Measurements from ENCODE around the gene SLC38A1. TPM values are rescaled to one million over a fixed set of nuclear protein-coding genes. Genes with fewer than 3 reads are reported as not detected.
A peak's percentile ranks its signal among the peaks of the same experiment; 100 is the strongest.

SLC38A1 gene
- total and polyA plus RNA-seq, 11 donors = 41.5 to 250 (median 157) TPM

DNA sequence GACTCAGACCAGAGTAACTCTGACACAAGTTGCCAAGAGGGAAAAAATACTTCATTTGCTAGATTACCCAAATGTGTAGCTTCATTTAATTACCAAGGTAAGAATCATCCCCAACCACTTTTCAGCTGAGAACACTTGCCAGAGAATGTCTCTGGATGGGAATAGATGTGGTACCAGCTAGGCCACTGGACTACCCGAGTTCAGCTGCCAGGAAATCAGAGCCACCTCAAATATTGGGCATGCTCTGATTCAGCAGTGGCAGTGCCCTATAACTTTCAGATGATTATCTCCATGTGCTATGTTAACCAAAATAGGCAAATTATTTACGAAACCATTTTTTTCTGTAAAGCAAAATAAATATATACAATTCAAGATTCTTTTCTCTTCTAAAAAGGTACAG lies 80.7 kb downstream of the SLC38A1 start:
- ATAC-seq (no peak), DNase-seq (no peak)
- Histone ChIP-seq H3K27me3 (no peaks in the 10 kb centered on the region), H3K4me3 (no peak overlapping the region), H3K36me3 (peaks cover 0 to under 1% (median 0%) of the 10 kb centered on the region in 9 donors), H3K27ac (peak overlapping the region in 1 of 12 donors; percentile 53), H3K4me1 (peaks cover 0 to 16% (median 11%) of the 10 kb centered on the region in 12 donors), H3K9me3 (peaks cover 0 to 6% (median 0%) of the 10 kb centered on the region in 12 donors)
- 75 to 84% (median 79%) methylated on average over 2 of the region's 2 CpGs for WGBS, 4 donors
- intact Hi-C loops (cut with DNase I) = no loop called here
- TF ChIP-seq, protein P1, sequence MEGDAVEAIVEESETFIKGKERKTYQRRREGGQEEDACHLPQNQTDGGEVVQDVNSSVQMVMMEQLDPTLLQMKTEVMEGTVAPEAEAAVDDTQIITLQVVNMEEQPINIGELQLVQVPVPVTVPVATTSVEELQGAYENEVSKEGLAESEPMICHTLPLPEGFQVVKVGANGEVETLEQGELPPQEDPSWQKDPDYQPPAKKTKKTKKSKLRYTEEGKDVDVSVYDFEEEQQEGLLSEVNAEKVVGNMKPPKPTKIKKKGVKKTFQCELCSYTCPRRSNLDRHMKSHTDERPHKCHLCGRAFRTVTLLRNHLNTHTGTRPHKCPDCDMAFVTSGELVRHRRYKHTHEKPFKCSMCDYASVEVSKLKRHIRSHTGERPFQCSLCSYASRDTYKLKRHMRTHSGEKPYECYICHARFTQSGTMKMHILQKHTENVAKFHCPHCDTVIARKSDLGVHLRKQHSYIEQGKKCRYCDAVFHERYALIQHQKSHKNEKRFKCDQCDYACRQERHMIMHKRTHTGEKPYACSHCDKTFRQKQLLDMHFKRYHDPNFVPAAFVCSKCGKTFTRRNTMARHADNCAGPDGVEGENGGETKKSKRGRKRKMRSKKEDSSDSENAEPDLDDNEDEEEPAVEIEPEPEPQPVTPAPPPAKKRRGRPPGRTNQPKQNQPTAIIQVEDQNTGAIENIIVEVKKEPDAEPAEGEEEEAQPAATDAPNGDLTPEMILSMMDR (IDR thresholded peaks at IDR 0.05) = no peak
- no peak for TF ChIP-seq POLR2A (IDR thresholded peaks at IDR 0.05)

DNA sequence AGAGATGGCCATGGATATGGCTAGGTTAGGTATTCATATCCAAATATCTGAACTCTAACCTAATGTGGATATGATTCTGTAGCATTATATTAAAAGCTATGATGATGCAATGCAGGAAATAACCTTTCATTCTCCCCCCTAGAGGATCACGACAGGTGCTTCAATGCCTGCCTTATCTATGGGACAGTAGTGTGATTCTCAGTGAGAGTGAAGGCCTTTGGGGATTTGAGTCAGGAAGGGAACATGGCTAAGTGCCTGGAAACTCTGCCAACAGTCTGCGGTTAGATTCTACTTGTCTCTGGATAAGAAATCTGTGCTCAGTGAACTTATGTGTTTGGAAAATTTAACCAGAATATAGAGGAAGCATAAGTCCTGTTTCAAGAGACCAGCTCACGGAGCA lies 81.8 kb downstream of the SLC38A1 start:
- ATAC-seq (peak; percentile 32 to 81 (median 77)), DNase-seq (peak in 4 of 5 donors; percentile 24 to 40 (median 38))
- Histone ChIP-seq H3K4me1 (peaks cover 0 to 16% (median 11%) of the 10 kb centered on the region in 12 donors), H3K27me3 (no peaks in the 10 kb centered on the region), H3K9me3 (peaks cover 0 to 6% (median 0%) of the 10 kb centered on the region in 12 donors), H3K36me3 (no peaks in the 10 kb centered on the region), H3K4me3 (no peak overlapping the region), H3K27ac (peak overlapping the region in 1 of 12 donors; percentile 53)
- WGBS, 4 donors = 6 to 22% (median 15%) methylated on average over 3 of the region's 3 CpGs
- intact Hi-C loops (cut with DNase I) = no loop called here
- no peak for TF ChIP-seq POLR2A (IDR thresholded peaks at IDR 0.05)
- TF ChIP-seq, protein P1 (IDR thresholded peaks at IDR 0.05) = no peak

DNA sequence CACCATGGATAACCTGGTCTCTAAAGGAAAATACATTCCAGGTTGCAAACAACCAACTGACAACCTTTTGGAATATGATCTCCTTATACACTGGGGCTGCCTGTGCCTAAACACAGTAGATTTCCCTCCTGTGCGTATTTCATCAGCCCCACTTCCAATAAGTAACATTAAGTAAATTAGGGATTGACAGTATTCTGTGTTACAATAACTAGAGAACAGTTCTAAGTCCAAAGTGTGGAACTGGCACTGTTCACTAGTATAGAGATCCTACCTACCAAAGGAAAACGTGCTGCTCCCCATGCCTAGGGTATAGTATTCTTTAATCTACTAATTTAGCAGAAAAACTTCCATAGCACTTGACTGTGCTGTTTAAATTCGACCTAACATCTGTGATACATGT lies 82.8 kb downstream of the SLC38A1 start:
- WGBS, 4 donors = 87 to 98% (median 89%) methylated on average over 3 of the region's 3 CpGs
- intact Hi-C loops (cut with DNase I) = no loop called here
- Histone ChIP-seq H3K4me3 (no peak overlapping the region), H3K27me3 (no peaks in the 10 kb centered on the region), H3K36me3 (no peaks in the 10 kb centered on the region), H3K4me1 (peaks cover 0 to 16% (median 11%) of the 10 kb centered on the region in 12 donors), H3K27ac (no peak overlapping the region), H3K9me3 (peaks cover 0 to 4% (median 0%) of the 10 kb centered on the region in 12 donors)
- DNase-seq (no peak), ATAC-seq (no peak)
- no peak for TF ChIP-seq POLR2A (IDR thresholded peaks at IDR 0.05)
- TF ChIP-seq, protein P1 (IDR thresholded peaks at IDR 0.05) = no peak

DNA sequence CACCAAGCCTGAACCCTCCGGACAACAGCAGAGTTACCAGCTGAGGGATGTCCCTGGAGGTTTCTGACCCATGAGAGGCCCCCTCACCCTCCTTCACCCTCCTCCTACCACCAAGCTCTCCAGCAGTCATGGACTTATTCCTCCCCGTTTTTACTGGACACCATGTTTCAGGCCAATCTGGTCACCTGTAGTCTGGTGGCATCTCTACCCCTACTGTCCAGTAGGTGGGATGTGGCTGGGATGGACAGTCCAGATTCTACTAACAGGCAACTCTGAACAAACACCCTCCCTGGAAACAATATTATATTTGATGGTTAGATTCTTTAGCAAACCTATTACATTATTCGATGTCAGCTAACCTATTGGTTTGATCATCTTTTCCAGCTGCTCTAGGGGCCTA lies 83.2 kb downstream of the SLC38A1 start:
- no peak for ATAC-seq

More for the DNA sequence above, 83.2 kb downstream of the SLC38A1 start:
- Histone ChIP-seq H3K27ac (no peak overlapping the region), H3K4me3 (no peak overlapping the region), H3K36me3 (no peaks in the 10 kb centered on the region), H3K4me1 (peaks cover 0 to 16% (median 11%) of the 10 kb centered on the region in 12 donors), H3K27me3 (no peaks in the 10 kb centered on the region), H3K9me3 (no peaks in the 10 kb centered on the region)
- intact Hi-C loops (cut with DNase I) = no loop called here
- WGBS, 4 donors = 93 to 100% (median 97%) methylated on average over 3 of the region's 3 CpGs
- TF ChIP-seq POLR2A (IDR thresholded peaks at IDR 0.05) = no peak
- TF ChIP-seq, protein P1 (IDR thresholded peaks at IDR 0.05) = no peak
- no peak for DNase-seq
